Ishikawa (cell line): ENCODE data around the gene SEMA4C.

Experiments
- CEBPB ChIP-seq: IDR thresholded peaks from 2 replicates; pipeline ENCODE4 v1.6.1; 2012
- CREB1 ChIP-seq: IDR thresholded peaks from 2 replicates; pipeline ENCODE4 v1.6.1; 2012; ENCODE audit warnings: low read depth
- EGR1 ChIP-seq: IDR thresholded peaks from 2 replicates; pipeline ENCODE4 v1.6.1; 2012
- EP300 ChIP-seq: IDR thresholded peaks from 2 replicates; pipeline ENCODE4 v1.6.1; 2012; ENCODE audit warnings: borderline replicate concordance
- FOXM1 ChIP-seq: IDR thresholded peaks from 2 replicates; pipeline ENCODE4 v1.6.1; 2012; ENCODE audit warnings: low read depth, borderline replicate concordance
- NFIC ChIP-seq: IDR thresholded peaks from 2 replicates; pipeline ENCODE4 v1.6.1; 2012
- RAD21 ChIP-seq: IDR thresholded peaks from 2 replicates; pipeline ENCODE4 v1.6.1; 2012; ENCODE audit warnings: low read depth
- TAF1 ChIP-seq: IDR thresholded peaks from 2 replicates; pipeline ENCODE4 v1.6.1; 2012; ENCODE audit warnings: low read depth, mild to moderate bottlenecking
- TCF12 ChIP-seq: IDR thresholded peaks from 2 replicates; pipeline ENCODE4 v1.6.1; 2012; ENCODE audit warnings: low read depth
- TEAD4 ChIP-seq: IDR thresholded peaks from 2 replicates; pipeline ENCODE4 v1.6.1; 2012
- YY1 ChIP-seq: IDR thresholded peaks from 2 replicates; pipeline ENCODE4 v1.6.1; 2012; ENCODE audit warnings: low read depth
- ZBTB7A ChIP-seq: IDR thresholded peaks from 2 replicates; pipeline ENCODE4 v1.6.1; 2012; ENCODE audit warnings: low read depth
- TF ChIP-seq, protein P1 (sequence below): IDR thresholded peaks from 2 replicates; pipeline ENCODE4 v1.6.1; 2012
- TF ChIP-seq, protein P2 (sequence below): IDR thresholded peaks from 2 replicates; pipeline ENCODE4 v1.6.1; 2012
- TF ChIP-seq, protein P3 (sequence below): IDR thresholded peaks from 2 replicates; pipeline ENCODE4 v1.6.1; 2012; ENCODE audit warnings: low read depth, mild to moderate bottlenecking

The SEMA4C gene

DNA sequence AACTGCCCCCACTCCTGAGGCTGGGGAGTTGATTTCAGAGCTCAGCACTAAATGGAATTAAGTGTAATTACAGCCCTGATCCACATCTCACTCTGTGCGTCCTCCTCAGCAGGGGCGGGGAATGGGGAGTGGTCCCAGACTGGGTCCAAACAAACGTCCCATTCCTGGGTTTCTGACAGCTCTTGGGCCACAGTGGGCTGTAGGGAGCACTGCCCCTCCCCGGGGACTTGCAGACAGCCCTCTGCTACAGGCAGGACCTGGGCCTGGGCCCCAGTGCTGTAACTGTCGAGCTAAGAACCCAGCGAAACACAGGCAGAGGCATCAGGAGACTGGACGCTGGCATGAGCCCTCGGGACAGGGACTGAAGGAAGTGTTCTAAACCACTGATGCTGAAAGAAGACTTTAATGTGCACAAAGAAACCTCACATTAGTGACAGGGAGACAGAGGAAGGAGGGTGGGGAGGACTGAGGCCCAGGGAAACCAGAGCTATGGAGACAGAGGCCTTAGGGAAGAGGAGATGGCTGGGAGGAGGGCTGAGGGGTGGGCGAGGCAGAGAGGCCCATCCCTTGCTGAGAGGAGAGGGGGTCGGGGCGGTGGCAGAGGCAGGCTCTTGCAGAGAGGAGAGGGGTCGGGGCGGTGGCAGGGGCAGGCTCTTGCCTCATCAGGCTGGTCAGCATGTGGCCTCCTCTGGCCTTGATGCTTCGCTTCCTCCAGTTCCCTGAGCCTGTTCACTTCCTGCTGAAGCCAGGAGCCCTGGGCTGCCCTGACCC lies 5.8 kb upstream of the SEMA4C start:
- no peak for TF ChIP-seq EP300
- no peak for TF ChIP-seq YY1
- no peak for TF ChIP-seq CEBPB
- TF ChIP-seq, protein P1, sequence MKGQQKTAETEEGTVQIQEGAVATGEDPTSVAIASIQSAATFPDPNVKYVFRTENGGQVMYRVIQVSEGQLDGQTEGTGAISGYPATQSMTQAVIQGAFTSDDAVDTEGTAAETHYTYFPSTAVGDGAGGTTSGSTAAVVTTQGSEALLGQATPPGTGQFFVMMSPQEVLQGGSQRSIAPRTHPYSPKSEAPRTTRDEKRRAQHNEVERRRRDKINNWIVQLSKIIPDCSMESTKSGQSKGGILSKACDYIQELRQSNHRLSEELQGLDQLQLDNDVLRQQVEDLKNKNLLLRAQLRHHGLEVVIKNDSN = no peak
- TF ChIP-seq RAD21 = no peak
- TF ChIP-seq ZBTB7A = no peak
- TF ChIP-seq FOXM1 = no peak
- no peak for TF ChIP-seq NFIC
- no peak for TF ChIP-seq CREB1
- TF ChIP-seq, protein P2, sequence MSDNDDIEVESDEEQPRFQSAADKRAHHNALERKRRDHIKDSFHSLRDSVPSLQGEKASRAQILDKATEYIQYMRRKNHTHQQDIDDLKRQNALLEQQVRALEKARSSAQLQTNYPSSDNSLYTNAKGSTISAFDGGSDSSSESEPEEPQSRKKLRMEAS = no peak
- TF ChIP-seq, protein P3, sequence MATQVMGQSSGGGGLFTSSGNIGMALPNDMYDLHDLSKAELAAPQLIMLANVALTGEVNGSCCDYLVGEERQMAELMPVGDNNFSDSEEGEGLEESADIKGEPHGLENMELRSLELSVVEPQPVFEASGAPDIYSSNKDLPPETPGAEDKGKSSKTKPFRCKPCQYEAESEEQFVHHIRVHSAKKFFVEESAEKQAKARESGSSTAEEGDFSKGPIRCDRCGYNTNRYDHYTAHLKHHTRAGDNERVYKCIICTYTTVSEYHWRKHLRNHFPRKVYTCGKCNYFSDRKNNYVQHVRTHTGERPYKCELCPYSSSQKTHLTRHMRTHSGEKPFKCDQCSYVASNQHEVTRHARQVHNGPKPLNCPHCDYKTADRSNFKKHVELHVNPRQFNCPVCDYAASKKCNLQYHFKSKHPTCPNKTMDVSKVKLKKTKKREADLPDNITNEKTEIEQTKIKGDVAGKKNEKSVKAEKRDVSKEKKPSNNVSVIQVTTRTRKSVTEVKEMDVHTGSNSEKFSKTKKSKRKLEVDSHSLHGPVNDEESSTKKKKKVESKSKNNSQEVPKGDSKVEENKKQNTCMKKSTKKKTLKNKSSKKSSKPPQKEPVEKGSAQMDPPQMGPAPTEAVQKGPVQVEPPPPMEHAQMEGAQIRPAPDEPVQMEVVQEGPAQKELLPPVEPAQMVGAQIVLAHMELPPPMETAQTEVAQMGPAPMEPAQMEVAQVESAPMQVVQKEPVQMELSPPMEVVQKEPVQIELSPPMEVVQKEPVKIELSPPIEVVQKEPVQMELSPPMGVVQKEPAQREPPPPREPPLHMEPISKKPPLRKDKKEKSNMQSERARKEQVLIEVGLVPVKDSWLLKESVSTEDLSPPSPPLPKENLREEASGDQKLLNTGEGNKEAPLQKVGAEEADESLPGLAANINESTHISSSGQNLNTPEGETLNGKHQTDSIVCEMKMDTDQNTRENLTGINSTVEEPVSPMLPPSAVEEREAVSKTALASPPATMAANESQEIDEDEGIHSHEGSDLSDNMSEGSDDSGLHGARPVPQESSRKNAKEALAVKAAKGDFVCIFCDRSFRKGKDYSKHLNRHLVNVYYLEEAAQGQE = no peak
- TF ChIP-seq EGR1 = no peak
- no peak for TF ChIP-seq TEAD4
- TF ChIP-seq TCF12 = no peak
- no peak for TF ChIP-seq TAF1

DNA sequence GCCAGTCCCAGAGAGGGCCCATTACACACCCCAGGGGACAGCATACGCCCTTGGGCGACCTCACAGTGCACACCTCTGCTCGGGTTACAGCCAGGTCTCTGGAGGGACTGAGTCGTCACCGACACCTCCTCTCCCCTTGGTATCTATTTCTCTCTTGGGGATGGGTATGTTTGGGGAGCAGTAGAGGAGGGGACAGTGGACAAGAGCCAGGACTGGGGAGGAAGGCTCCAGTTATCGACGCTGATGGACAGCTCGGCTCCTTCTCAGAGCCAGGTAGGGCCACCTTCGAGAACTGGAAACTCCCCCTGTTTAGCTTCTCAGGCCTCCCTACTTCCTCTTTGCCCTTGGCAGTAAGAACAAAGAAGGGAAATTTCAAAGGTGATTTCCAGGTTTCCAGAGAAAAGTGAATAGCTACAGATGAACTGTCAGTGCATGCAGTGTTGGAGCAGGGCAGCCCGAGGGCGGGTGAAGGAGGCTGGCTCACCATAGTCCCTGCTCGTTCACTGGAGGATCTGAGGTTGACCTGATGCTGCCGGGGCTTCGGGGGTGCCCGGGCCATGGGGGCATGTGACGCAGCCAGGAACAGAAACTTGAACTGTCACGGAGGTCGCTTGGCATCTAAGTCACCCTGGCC lies 4.4 kb upstream of the SEMA4C start:
- TF ChIP-seq CEBPB = no peak
- TF ChIP-seq TCF12 = no peak
- TF ChIP-seq, protein P1 = no peak
- TF ChIP-seq RAD21 = no peak
- TF ChIP-seq FOXM1 = no peak
- TF ChIP-seq, protein P2 = no peak
- no peak for TF ChIP-seq ZBTB7A
- TF ChIP-seq, protein P3 = no peak
- no peak for TF ChIP-seq TAF1
- TF ChIP-seq YY1 = no peak
- TF ChIP-seq CREB1 = no peak
- TF ChIP-seq EGR1 = no peak
- no peak for TF ChIP-seq NFIC
- TF ChIP-seq EP300 = no peak
- no peak for TF ChIP-seq TEAD4

DNA sequence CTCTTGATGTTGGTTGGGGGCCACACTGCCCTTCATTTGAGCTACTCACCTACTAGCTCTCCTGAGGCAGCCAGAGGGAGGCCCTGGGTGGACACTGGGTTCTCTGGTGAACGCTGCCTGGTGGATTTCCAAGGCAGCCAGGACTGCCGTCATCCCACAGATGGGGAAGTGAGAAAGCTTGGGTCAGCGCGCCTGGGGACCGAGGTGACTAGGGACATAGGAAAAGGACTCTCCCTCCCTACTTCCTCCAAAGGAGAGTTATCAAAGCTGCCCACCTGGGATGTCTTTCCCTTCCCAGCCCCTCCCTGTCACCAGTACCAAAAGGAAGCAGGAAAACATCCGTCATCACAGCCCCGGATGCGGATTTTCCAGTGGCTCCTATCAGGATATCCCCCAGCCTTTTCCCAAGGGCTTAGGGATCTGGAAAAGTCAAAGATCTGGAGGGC lies 3.8 kb upstream of the SEMA4C start:
- TF ChIP-seq, protein P3 = no peak
- TF ChIP-seq RAD21 (no peak), EGR1 (no peak), YY1 (no peak), NFIC (no peak), TEAD4 (no peak), ZBTB7A (no peak), EP300 (no peak)
- TF ChIP-seq, protein P1 = no peak
- TF ChIP-seq, protein P2 = no peak
